ENCODE results near the gene RHBG. TPM values are rescaled to one million over a fixed set of nuclear protein-coding genes. Genes with fewer than 3 reads are reported as not detected.

Gene RHBG
- total RNA-seq, 1 experiment from 2014 or later: 4.0 TPM

DNA sequence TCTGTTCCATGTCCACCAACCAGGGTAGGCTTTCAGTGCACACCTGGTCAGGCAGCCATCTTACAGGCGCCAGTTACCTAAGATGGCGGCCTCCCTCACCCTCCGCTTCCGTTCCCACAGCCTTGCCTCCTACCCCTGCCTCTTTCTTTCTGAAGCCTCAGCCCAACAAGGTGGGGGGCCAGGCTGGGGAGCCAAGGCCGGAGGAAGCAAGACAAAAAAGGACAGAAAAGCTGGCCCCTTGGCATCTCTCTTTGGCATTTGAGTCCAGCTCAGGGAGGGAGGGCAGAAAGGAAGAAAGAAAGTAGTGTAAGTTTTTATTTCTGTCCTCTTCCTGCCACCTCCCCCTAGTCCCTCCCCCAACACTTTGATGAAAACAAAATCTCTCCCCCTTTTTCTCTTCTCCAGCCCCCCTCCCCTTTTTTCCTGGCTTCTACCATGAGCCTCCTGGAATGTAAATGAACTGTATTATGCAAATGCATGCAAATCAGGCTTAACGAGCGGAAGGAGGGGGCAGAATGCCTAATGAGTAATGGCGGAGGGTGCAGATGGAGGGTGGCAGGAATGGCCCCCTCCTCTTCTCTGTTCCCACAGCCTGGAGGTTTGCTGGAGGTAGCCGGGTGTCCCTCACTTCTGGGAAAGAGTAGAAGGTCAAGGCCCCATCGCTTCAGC is 43.8 kb downstream of the RHBG start:
- H3K79me2 ChIP-seq (ENCODE audit: low read depth): 0 out of 2 replicates have a peak, but pooled peaks cover 2% of the 10 kb centered on the region

DNA sequence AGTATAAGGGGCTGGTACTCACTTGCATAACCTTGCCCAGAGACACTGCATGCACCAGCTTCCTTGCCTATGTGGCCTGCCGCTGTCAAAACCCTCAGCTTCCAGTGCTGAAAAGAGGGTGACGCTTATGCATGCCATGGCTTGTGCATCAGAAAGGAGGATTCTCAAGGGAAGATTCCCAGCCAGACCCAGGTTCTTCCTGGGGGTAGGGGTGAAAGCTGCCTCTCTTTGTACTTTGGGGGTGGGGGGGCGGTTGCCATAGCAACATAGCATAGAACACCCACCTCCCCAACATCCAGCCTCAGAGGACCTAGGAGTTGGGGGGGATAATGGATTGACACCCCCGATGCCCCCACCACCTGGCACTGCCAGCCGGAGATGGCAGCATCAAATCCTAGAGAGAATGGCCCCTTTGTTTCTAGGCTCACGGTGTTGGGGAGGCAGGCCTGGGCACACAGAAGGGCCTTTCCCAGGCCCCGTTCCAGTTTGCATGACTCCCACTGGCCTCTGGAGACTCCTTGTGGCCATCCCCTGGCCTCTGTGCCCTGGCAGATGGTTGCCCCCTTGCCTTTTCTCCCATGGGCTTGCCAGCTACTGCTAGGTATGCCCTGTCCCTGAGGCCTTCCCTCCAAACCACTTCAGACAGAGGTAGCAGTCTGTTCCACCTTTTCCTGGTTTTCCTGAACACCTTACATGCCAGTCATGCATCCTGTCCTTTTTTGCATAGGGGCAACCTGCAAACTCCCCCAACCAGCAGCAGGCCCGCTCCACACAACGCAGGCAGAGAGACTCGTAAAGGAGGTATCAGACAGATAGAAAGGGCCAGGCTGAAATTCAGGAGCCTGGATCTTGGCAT is 44.6 kb downstream of the RHBG start:
- Histone ChIP-seq H3K9me3 (ENCODE audit: insufficient read depth, low read depth) (no peaks in the 10 kb centered on the region), H2AFZ (no peak overlapping the region), H3K27ac (no peak overlapping the region), H3K27me3 (ENCODE audit: insufficient read depth, low read depth) (no peaks in the 10 kb centered on the region), H3K4me3 (no peak overlapping the region), H3K4me2 (no peak overlapping the region), H3F3A (ENCODE audit: insufficient read depth, low read depth) (no peaks in the 10 kb centered on the region; the same call in 1 of the 2 replicates), H4K20me1 (ENCODE audit: insufficient read depth) (no peaks in the 10 kb centered on the region), H3K4me1 (replicated peaks; ENCODE audit: insufficient read depth) (peaks cover 2% of the 10 kb centered on the region), H3K9me2 (ENCODE audit: insufficient read depth) (no peaks in the 10 kb centered on the region), H3K79me2 (ENCODE audit: low read depth) (peaks cover 9% of the 10 kb centered on the region), H3K36me3 (ENCODE audit: low read depth) (peaks cover 25% of the 10 kb centered on the region)
- TF ChIP-seq, protein P1, sequence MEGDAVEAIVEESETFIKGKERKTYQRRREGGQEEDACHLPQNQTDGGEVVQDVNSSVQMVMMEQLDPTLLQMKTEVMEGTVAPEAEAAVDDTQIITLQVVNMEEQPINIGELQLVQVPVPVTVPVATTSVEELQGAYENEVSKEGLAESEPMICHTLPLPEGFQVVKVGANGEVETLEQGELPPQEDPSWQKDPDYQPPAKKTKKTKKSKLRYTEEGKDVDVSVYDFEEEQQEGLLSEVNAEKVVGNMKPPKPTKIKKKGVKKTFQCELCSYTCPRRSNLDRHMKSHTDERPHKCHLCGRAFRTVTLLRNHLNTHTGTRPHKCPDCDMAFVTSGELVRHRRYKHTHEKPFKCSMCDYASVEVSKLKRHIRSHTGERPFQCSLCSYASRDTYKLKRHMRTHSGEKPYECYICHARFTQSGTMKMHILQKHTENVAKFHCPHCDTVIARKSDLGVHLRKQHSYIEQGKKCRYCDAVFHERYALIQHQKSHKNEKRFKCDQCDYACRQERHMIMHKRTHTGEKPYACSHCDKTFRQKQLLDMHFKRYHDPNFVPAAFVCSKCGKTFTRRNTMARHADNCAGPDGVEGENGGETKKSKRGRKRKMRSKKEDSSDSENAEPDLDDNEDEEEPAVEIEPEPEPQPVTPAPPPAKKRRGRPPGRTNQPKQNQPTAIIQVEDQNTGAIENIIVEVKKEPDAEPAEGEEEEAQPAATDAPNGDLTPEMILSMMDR (conservative IDR thresholded peaks at IDR 0.05): no peak
- TF ChIP-seq EZH2 (IDR thresholded peaks at IDR 0.05; ENCODE audit: low read depth): no peak
- ChIA-PET CTCF (no interaction called here), POLR2A (ENCODE audit: unreplicated experiment) (no interaction called here)
- BruUV-seq (replicated peaks): no TSS peak
- intact Hi-C loops (cut with micrococcal nuclease; ENCODE audit: unreplicated experiment): no loop called here
- DNase-seq: no peak

More for the DNA sequence above, 43.8 kb downstream of the RHBG start:
- Histone ChIP-seq H2AFZ (no peak overlapping the region), H3K27me3 (ENCODE audit: insufficient read depth, low read depth) (no peaks in the 10 kb centered on the region), H3K27ac (no peak overlapping the region), H3K36me3 (ENCODE audit: low read depth) (peaks cover 25% of the 10 kb centered on the region), H4K20me1 (ENCODE audit: insufficient read depth) (no peaks in the 10 kb centered on the region), H3F3A (ENCODE audit: insufficient read depth, low read depth) (no peaks in the 10 kb centered on the region; the same call in 1 of the 2 replicates), H3K4me3 (no peak overlapping the region), H3K9me2 (ENCODE audit: insufficient read depth) (no peaks in the 10 kb centered on the region), H3K4me1 (replicated peaks; ENCODE audit: insufficient read depth) (no peaks in the 10 kb centered on the region), H3K9me3 (ENCODE audit: insufficient read depth, low read depth) (no peaks in the 10 kb centered on the region), H3K4me2 (no peak overlapping the region)
- no TSS peak for BruUV-seq (replicated peaks)
- ChIA-PET POLR2A (ENCODE audit: unreplicated experiment) (no interaction called here), CTCF (no interaction called here)
- intact Hi-C loops (cut with micrococcal nuclease; ENCODE audit: unreplicated experiment): no loop called here
- DNase-seq: no peak
- no peak for TF ChIP-seq EZH2 (IDR thresholded peaks at IDR 0.05; ENCODE audit: low read depth)
- TF ChIP-seq, protein P1 (conservative IDR thresholded peaks at IDR 0.05): no peak

DNA sequence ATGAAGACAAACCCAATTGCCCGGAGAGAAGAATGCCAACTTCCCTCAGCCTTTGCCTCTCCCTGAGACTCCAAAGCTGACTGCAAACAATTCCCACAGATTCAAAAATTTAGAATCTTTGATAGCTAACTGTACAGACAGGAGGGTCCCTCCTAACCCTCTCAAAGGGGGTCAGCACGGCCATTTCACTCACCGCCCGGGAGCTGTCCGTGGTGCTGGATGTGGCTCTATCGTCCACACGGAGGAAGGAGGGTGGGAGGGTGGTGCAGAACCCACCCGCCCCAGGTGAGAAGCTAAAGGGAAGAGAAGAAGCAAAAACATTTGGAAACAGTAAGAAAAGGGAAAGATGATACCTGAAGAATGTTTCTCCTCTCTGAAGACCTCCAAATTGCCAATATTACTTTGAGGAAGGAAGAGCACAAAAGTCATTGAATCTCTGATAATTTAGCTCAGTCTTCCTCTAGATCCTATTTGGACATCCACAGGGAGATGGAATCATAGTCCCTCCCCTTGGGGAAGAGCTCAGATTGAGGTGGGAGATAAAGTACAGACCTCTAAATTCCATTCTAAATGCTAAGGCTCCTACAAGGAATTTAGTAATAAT is 45.6 kb downstream of the RHBG start:
- no peak for DNase-seq
- Histone ChIP-seq H3F3A (ENCODE audit: insufficient read depth, low read depth) (no peaks in the 10 kb centered on the region; the same call in 1 of the 2 replicates), H3K27me3 (ENCODE audit: insufficient read depth, low read depth) (no peaks in the 10 kb centered on the region), H3K4me3 (no peak overlapping the region), H3K79me2 (ENCODE audit: low read depth) (peaks cover 18% of the 10 kb centered on the region), H4K20me1 (ENCODE audit: insufficient read depth) (no peaks in the 10 kb centered on the region), H3K36me3 (ENCODE audit: low read depth) (peaks cover 25% of the 10 kb centered on the region), H3K27ac (no peak overlapping the region), H3K9me2 (ENCODE audit: insufficient read depth) (no peaks in the 10 kb centered on the region), H3K4me1 (replicated peaks; ENCODE audit: insufficient read depth) (peaks cover 11% of the 10 kb centered on the region), H3K9me3 (ENCODE audit: insufficient read depth, low read depth) (no peaks in the 10 kb centered on the region), H2AFZ (no peak overlapping the region), H3K4me2 (no peak overlapping the region)
- BruUV-seq (replicated peaks): no TSS peak
- intact Hi-C loops (cut with micrococcal nuclease; ENCODE audit: unreplicated experiment): no loop called here
- TF ChIP-seq, protein P1 (conservative IDR thresholded peaks at IDR 0.05): no peak
- no peak for TF ChIP-seq EZH2 (IDR thresholded peaks at IDR 0.05; ENCODE audit: low read depth)
- ChIA-PET POLR2A (ENCODE audit: unreplicated experiment) (no interaction called here), CTCF (no interaction called here)
